Liver (tissue), 9 donors: ENCODE data around the gene IKBKG. TPM values are rescaled to one million over a fixed set of nuclear protein-coding genes. Genes with fewer than 3 reads are reported as not detected.
A peak's percentile ranks its signal among the peaks of the same experiment; 100 is the strongest.
"Not testable (repeated sequence)": the region's sequence is repeated elsewhere in the genome, so short reads cannot be mapped to it uniquely, and the experiment has no call there.

ENCODE experiments used
- DNase-seq: peaks from one replicate; pipeline ENCODE4 v3.0.0-alpha.2; 2017; ENCODE audit warnings: low spot score
- H3K27ac ChIP-seq, 2 donors: one replicate each; pipeline ENCODE4 v1.7.0; 2013; ENCODE audit warnings: inconsistent platforms in 2 of 2, low read length in 2 of 2, control low read depth in 1 of 2, low read depth in 1 of 2, mild to moderate bottlenecking in 1 of 2
- H3K27me3 ChIP-seq, 4 donors: one replicate each; pipeline versions ENCODE4 v1.6.1 to v1.7.0; 2013; ENCODE audit warnings: low read length in 3 of 4, inconsistent platforms in 1 of 4, mild to moderate bottlenecking in 1 of 4, moderate library complexity in 1 of 4; ENCODE audit not compliant: control insufficient read depth in 4 of 4, insufficient read depth in 4 of 4
- H3K36me3 ChIP-seq, 4 donors: one replicate each; pipeline versions ENCODE4 v1.6.1 to v1.7.0; 2013; ENCODE audit warnings: low read length in 3 of 4, mild to moderate bottlenecking in 3 of 4, low read depth in 1 of 4, moderate library complexity in 1 of 4; ENCODE audit not compliant: control insufficient read depth in 4 of 4, insufficient read depth in 3 of 4
- H3K4me1 ChIP-seq, 4 donors: one replicate each; pipeline versions ENCODE4 v1.6.1 to v1.7.0; 2013; ENCODE audit warnings: low read length in 3 of 4, mild to moderate bottlenecking in 3 of 4, moderate library complexity in 1 of 4; ENCODE audit not compliant: control insufficient read depth in 4 of 4, insufficient read depth in 4 of 4
- H3K4me3 ChIP-seq, 3 donors: one replicate each; pipeline versions ENCODE4 v1.6.1 to v1.7.0; 2013; ENCODE audit warnings: low read length in 3 of 3, control low read depth in 1 of 3, low read depth in 1 of 3, mild to moderate bottlenecking in 1 of 3
- H3K9ac ChIP-seq, 2 donors: one replicate each; pipeline ENCODE4 v1.7.0; 2013; ENCODE audit warnings: low read length in 2 of 2, mild to moderate bottlenecking in 2 of 2, moderate library complexity in 2 of 2, control low read depth in 1 of 2, low read depth in 1 of 2
- H3K9me3 ChIP-seq, 4 donors: one replicate each; pipeline versions ENCODE4 v1.6.1 to v1.7.0; 2013; ENCODE audit warnings: low read length in 3 of 4; ENCODE audit not compliant: control insufficient read depth in 4 of 4
- EGR1 ChIP-seq, 2 donors: IDR thresholded peaks; 2 replicates each; pipeline ENCODE4 v1.6.1; 2016 to 2018; ENCODE audit warnings: antibody characterized with exemption in 2 of 2, low read depth in 2 of 2
- FOXA1 ChIP-seq: IDR thresholded peaks from 2 replicates; pipeline ENCODE4 v1.6.1; 2016; ENCODE audit warnings: antibody characterized with exemption
- FOXA2 ChIP-seq: IDR thresholded peaks from 2 replicates; pipeline ENCODE4 v1.6.1; 2016; ENCODE audit warnings: antibody characterized with exemption
- HNF4A ChIP-seq, 2 donors: conservative IDR thresholded peaks; 2 replicates each; pipeline ENCODE4 v1.6.1; 2016; ENCODE audit warnings: antibody characterized with exemption in 2 of 2, mild to moderate bottlenecking in 2 of 2
- HNF4G ChIP-seq: IDR thresholded peaks from 2 replicates; pipeline ENCODE4 v1.6.1; 2016; ENCODE audit warnings: antibody characterized with exemption
- JUND ChIP-seq, 2 donors: IDR thresholded peaks; 2 replicates each; pipeline ENCODE4 v1.6.1; 2016; ENCODE audit warnings: antibody characterized with exemption in 2 of 2
- NR2F2 ChIP-seq: IDR thresholded peaks from 2 replicates; pipeline ENCODE4 v1.6.1; 2016; ENCODE audit warnings: antibody characterized with exemption
- RAD21 ChIP-seq, 2 donors: IDR thresholded peaks; 2 replicates each; pipeline ENCODE4 v1.6.1; 2016; ENCODE audit warnings: antibody characterized with exemption in 2 of 2, mild to moderate bottlenecking in 2 of 2
- RXRA ChIP-seq, 2 donors: IDR thresholded peaks; 2 replicates each; pipeline ENCODE4 v1.6.1; 2017 to 2018; ENCODE audit warnings: antibody characterized with exemption in 2 of 2, mild to moderate bottlenecking in 1 of 2
- SP1 ChIP-seq: IDR thresholded peaks from 2 replicates; pipeline ENCODE4 v1.6.1; 2018; ENCODE audit warnings: antibody characterized with exemption, mild to moderate bottlenecking
- TAF1 ChIP-seq: conservative IDR thresholded peaks from 2 replicates; pipeline ENCODE4 v1.6.1; 2016; ENCODE audit warnings: antibody characterized with exemption, mild to moderate bottlenecking
- YY1 ChIP-seq: IDR thresholded peaks from 2 replicates; pipeline ENCODE4 v1.6.1; 2016; ENCODE audit warnings: antibody characterized with exemption, mild to moderate bottlenecking
- WGBS: extraction: QIAGEN DNeasy Blood & Tissue Kit; methylation state at CpG from one replicate; pipeline ENCODE4 v1.1.7; 2013; 5-methylcytosine and 5-hydroxymethylcytosine counted together
- polyA plus RNA-seq, 2 donors: library from polyadenylated mRNA; stranded (reverse) in 1 of 2; unstranded in 1 of 2; fragments of 200-250 nt in 1 of 2; fragments of >200 nt in 1 of 2; fragmentation: Nextera tagmentation in 1 of 2; extraction: Ambion mirVana in 1 of 2; gene quantifications; one replicate each; pipeline versions ENCODE4 v1.2.1 to v1.2.3, GENCODE V29; 2013 to 2015
- total RNA-seq, 2 donors: library from RNA; depleted of rRNA; stranded (reverse); fragments of >200 nt; gene quantifications; one replicate each; pipeline ENCODE4 v1.2.3, GENCODE V29; 2014
- TF ChIP-seq, protein P1 (sequence below): fragments of 150-350 bp; IDR thresholded peaks from 2 replicates; pipeline ENCODE4 v1.5.1; 2017; ENCODE audit warnings: improper control_type of control experiment, low read depth, low read length; ENCODE audit not compliant: missing input control
- TF ChIP-seq, protein P2 (sequence below): IDR thresholded peaks from 2 replicates; pipeline ENCODE4 v1.6.1; 2016; ENCODE audit warnings: antibody characterized with exemption
- TF ChIP-seq, protein P3 (sequence below): IDR thresholded peaks from 2 replicates; pipeline ENCODE4 v1.6.1; 2016; ENCODE audit warnings: antibody characterized with exemption
- TF ChIP-seq, protein P4 (sequence below): IDR thresholded peaks from 2 replicates; pipeline ENCODE4 v1.6.1; 2016; ENCODE audit warnings: antibody characterized with exemption
- TF ChIP-seq, protein P5 (sequence below): IDR thresholded peaks from 2 replicates; pipeline ENCODE4 v1.6.1; 2016; ENCODE audit warnings: antibody characterized with exemption, mild to moderate bottlenecking
- donor health status: healthy.
- donor health status: healthy.
- donor health status: healthy.
- donor health status: healthy.
- donor health status: healthy.

The IKBKG gene
- total and polyA plus RNA-seq, 4 donors: 17.1 to 74.1 (median 36.0) TPM

DNA sequence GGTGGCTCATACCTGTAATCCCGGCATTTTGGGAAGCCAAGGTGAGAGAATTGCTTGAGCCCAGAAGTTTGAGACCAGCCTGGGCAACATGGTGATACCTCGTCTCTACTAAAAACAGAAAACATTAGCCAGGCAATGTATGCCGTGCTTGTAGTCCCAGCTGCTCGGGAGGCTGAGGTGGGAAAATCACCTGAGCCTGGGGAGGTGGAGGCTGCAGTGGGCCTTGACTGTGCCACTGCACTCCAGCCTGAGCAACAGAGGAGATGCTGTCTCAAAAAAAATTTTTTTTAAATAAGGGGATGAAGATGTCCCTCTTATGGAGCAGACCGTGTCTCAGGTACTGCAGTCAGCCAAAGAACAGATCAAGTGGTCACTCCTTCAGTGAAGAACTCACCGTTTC, 58.1 kb downstream of the IKBKG start:
- TF ChIP-seq EGR1 (IDR thresholded peaks at IDR 0.05; ENCODE audit: low read depth in 2 of 2) (no peak), FOXA1 (no peak), FOXA2 (no peak), NR2F2 (no peak)
- TF ChIP-seq, protein P1, sequence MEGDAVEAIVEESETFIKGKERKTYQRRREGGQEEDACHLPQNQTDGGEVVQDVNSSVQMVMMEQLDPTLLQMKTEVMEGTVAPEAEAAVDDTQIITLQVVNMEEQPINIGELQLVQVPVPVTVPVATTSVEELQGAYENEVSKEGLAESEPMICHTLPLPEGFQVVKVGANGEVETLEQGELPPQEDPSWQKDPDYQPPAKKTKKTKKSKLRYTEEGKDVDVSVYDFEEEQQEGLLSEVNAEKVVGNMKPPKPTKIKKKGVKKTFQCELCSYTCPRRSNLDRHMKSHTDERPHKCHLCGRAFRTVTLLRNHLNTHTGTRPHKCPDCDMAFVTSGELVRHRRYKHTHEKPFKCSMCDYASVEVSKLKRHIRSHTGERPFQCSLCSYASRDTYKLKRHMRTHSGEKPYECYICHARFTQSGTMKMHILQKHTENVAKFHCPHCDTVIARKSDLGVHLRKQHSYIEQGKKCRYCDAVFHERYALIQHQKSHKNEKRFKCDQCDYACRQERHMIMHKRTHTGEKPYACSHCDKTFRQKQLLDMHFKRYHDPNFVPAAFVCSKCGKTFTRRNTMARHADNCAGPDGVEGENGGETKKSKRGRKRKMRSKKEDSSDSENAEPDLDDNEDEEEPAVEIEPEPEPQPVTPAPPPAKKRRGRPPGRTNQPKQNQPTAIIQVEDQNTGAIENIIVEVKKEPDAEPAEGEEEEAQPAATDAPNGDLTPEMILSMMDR: no peak
- DNase-seq: no peak
- H3K4me1 ChIP-seq: peaks cover 1 to 11% (median 9%) of the 10 kb centered on the region in 4 donors
- H3K4me3 ChIP-seq: no peak overlapping the region
- no peak overlapping the region for H3K27ac ChIP-seq
- no peak overlapping the region for H3K9ac ChIP-seq
- H3K36me3 ChIP-seq: no peaks in the 10 kb centered on the region
- no peaks in the 10 kb centered on the region for H3K27me3 ChIP-seq
- 98% methylated on average over 6 of the region's 6 CpGs for WGBS
- H3K9me3 ChIP-seq: no peaks in the 10 kb centered on the region

DNA sequence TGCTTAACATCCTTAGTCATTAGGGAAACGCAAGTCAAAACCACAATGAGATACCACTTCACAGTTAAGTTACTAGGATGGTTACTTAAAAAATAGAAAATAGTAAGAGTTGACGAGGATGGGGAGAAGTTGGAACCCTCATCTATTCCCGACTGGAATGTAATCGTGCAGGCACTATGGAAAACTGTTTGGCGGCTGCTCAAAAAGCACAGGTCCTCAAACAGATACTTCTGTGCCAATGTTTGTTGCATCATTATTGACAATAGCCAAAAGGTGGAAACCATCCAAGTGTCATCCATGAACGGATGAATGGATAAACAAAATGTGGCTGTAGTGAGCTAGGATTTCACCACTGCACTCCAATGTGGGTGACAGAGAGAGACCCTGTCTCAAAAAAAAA, 60.0 kb downstream of the IKBKG start:
- peaks cover 1 to 11% (median 9%) of the 10 kb centered on the region in 4 donors for H3K4me1 ChIP-seq
- TF ChIP-seq HNF4A (conservative IDR thresholded peaks at IDR 0.05) (peak; percentile 9 to 44), FOXA2 (peak; percentile 86), TAF1 (no peak), JUND (IDR thresholded peaks at IDR 0.05) (peak in 1 of 2 donors; percentile 22), NR2F2 (no peak), RXRA (IDR thresholded peaks at IDR 0.05) (peak; percentile 10 to 59), RAD21 (IDR thresholded peaks at IDR 0.05) (no peak), YY1 (peak; percentile 62), SP1 (no peak), FOXA1 (peak; percentile 53), EGR1 (IDR thresholded peaks at IDR 0.05; ENCODE audit: low read depth in 2 of 2) (peak in 1 of 2 donors; percentile 20), HNF4G (no peak)
- TF ChIP-seq, protein P2, sequence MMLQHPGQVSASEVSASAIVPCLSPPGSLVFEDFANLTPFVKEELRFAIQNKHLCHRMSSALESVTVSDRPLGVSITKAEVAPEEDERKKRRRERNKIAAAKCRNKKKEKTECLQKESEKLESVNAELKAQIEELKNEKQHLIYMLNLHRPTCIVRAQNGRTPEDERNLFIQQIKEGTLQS: peak; percentile 91
- TF ChIP-seq, protein P3, sequence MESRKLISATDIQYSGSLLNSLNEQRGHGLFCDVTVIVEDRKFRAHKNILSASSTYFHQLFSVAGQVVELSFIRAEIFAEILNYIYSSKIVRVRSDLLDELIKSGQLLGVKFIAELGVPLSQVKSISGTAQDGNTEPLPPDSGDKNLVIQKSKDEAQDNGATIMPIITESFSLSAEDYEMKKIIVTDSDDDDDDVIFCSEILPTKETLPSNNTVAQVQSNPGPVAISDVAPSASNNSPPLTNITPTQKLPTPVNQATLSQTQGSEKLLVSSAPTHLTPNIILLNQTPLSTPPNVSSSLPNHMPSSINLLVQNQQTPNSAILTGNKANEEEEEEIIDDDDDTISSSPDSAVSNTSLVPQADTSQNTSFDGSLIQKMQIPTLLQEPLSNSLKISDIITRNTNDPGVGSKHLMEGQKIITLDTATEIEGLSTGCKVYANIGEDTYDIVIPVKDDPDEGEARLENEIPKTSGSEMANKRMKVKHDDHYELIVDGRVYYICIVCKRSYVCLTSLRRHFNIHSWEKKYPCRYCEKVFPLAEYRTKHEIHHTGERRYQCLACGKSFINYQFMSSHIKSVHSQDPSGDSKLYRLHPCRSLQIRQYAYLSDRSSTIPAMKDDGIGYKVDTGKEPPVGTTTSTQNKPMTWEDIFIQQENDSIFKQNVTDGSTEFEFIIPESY: no peak
- TF ChIP-seq, protein P4, sequence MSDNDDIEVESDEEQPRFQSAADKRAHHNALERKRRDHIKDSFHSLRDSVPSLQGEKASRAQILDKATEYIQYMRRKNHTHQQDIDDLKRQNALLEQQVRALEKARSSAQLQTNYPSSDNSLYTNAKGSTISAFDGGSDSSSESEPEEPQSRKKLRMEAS: peak; percentile 25
- TF ChIP-seq, protein P1: no peak
- TF ChIP-seq, protein P5, sequence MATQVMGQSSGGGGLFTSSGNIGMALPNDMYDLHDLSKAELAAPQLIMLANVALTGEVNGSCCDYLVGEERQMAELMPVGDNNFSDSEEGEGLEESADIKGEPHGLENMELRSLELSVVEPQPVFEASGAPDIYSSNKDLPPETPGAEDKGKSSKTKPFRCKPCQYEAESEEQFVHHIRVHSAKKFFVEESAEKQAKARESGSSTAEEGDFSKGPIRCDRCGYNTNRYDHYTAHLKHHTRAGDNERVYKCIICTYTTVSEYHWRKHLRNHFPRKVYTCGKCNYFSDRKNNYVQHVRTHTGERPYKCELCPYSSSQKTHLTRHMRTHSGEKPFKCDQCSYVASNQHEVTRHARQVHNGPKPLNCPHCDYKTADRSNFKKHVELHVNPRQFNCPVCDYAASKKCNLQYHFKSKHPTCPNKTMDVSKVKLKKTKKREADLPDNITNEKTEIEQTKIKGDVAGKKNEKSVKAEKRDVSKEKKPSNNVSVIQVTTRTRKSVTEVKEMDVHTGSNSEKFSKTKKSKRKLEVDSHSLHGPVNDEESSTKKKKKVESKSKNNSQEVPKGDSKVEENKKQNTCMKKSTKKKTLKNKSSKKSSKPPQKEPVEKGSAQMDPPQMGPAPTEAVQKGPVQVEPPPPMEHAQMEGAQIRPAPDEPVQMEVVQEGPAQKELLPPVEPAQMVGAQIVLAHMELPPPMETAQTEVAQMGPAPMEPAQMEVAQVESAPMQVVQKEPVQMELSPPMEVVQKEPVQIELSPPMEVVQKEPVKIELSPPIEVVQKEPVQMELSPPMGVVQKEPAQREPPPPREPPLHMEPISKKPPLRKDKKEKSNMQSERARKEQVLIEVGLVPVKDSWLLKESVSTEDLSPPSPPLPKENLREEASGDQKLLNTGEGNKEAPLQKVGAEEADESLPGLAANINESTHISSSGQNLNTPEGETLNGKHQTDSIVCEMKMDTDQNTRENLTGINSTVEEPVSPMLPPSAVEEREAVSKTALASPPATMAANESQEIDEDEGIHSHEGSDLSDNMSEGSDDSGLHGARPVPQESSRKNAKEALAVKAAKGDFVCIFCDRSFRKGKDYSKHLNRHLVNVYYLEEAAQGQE: no peak
- no peak overlapping the region for H3K9ac ChIP-seq
- 27% methylated on average over 6 of the region's 6 CpGs for WGBS
- no peaks in the 10 kb centered on the region for H3K9me3 ChIP-seq
- H3K27ac ChIP-seq: peak overlapping the region in 1 of 2 donors; percentile 56
- H3K27me3 ChIP-seq: no peaks in the 10 kb centered on the region
- DNase-seq: no peak
- H3K36me3 ChIP-seq: no peaks in the 10 kb centered on the region
- no peak overlapping the region for H3K4me3 ChIP-seq

DNA sequence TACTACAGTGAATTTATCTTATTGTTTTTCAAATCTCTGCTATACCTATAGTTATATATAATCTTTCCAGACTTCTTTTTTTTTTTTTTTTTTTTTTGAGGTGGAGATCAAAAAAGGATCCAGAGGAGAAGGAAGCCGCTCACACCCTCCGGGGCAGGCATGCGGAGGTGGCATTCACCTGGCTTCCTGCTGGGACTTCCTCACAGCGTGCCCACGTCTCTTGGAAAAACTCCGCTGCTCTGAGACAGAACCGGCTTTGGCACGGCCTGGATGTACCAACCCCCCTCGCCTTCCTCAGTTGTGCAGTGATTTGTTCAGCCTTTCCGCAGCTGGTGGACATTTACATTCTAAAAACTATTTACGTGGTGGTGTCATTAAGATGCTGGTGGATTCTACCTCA, 60.6 kb downstream of the IKBKG start:
- not testable (repeated sequence) for DNase-seq, H3K36me3 ChIP-seq, H3K9ac ChIP-seq, H3K27me3 ChIP-seq, H3K9me3 ChIP-seq, H3K4me3 ChIP-seq
- Histone ChIP-seq H3K27ac (peak overlapping the region in 1 of 2 donors; percentile 56), H3K4me1 (peaks cover 1 to 11% (median 9%) of the 10 kb centered on the region in 4 donors)
- WGBS: 92% methylated on average over 10 of the region's 11 CpGs
